Germinal center (tissue), 1 donor: ENCODE measurements around the gene EIF3K.

Experiments used
- DNase-seq: peaks from one replicate; pipeline ENCODE4 v3.0.0; 2012; ENCODE audit warnings: mixed read lengths, low spot score

Gene EIF3K

GRCh38 chr19:38649305-38650171 is 30.6 kb downstream of the EIF3K start:
- no peak for DNase-seq

- no peak for DNase-seq
Measured at GRCh38 chr19:38650172-38650775, 31.3 kb downstream of the EIF3K start.

- no peak for DNase-seq
Measured at GRCh38 chr19:38650911-38651584, 32.1 kb downstream of the EIF3K start.

- DNase-seq, result no peak
Measured at GRCh38 chr19:38653028-38653571, 34.1 kb downstream of the EIF3K start.

- DNase-seq, result no peak
Measured at GRCh38 chr19:38654628-38655055, 35.7 kb downstream of the EIF3K start.

- DNase-seq, result no peak
Measured at GRCh38 chr19:38655148-38655824, 36.3 kb downstream of the EIF3K start.

GRCh38 chr19:38656171-38656981 is 37.4 kb downstream of the EIF3K start:
- DNase-seq, result no peak

- DNase-seq, result no peak
Measured at GRCh38 chr19:38657633-38658222, 38.7 kb downstream of the EIF3K start.

- no peak for DNase-seq
Measured at GRCh38 chr19:38658462-38659306, 39.7 kb downstream of the EIF3K start.

GRCh38 chr19:38660724-38661123 is 41.7 kb downstream of the EIF3K start:
- DNase-seq, result no peak

- DNase-seq, result no peak
Measured at GRCh38 chr19:38661136-38661535, 42.1 kb downstream of the EIF3K start.

- DNase-seq, result no peak
Measured at GRCh38 chr19:38661996-38662395, 43.0 kb downstream of the EIF3K start.

- DNase-seq, result no peak
Measured at GRCh38 chr19:38662537-38663155, 43.7 kb downstream of the EIF3K start.

GRCh38 chr19:38663156-38663651 is 44.2 kb downstream of the EIF3K start:
- DNase-seq, result no peak

GRCh38 chr19:38663957-38664502 is 45.0 kb downstream of the EIF3K start:
- no peak for DNase-seq

GRCh38 chr19:38664503-38665211 is 45.7 kb downstream of the EIF3K start:
- peak; percentile 76 for DNase-seq

GRCh38 chr19:38665219-38665931 is 46.4 kb downstream of the EIF3K start:
- no peak for DNase-seq
